Measurements from ENCODE around the gene USP15.

- no peak for TF ChIP-seq CTCF (IDR thresholded peaks at IDR 0.05)
- no peak for TF ChIP-seq POLR2A (IDR thresholded peaks at IDR 0.05)
These were observed 148.9 kb downstream of the USP15 start for GRCh38 chr12:62409068-62409467.

All from vagina (tissue), 2 donors.